Stimulated activated naive CD4-positive, alpha-beta T cell treated with Interleukin-2 at 50 U/mL for 16 hours (primary cell): ENCODE results near the gene CCSER2.
A peak's percentile ranks its signal among the peaks of the same experiment; 100 is the strongest.
"Not testable (repeated sequence)": the region's sequence is repeated elsewhere in the genome, so short reads cannot be mapped to it uniquely, and the experiment has no call there.

Source experiments
- DNase-seq: peaks from one replicate; lab custom pipeline; 2025; lab: John Stamatoyannopoulos, UW

The CCSER2 gene, protein sequence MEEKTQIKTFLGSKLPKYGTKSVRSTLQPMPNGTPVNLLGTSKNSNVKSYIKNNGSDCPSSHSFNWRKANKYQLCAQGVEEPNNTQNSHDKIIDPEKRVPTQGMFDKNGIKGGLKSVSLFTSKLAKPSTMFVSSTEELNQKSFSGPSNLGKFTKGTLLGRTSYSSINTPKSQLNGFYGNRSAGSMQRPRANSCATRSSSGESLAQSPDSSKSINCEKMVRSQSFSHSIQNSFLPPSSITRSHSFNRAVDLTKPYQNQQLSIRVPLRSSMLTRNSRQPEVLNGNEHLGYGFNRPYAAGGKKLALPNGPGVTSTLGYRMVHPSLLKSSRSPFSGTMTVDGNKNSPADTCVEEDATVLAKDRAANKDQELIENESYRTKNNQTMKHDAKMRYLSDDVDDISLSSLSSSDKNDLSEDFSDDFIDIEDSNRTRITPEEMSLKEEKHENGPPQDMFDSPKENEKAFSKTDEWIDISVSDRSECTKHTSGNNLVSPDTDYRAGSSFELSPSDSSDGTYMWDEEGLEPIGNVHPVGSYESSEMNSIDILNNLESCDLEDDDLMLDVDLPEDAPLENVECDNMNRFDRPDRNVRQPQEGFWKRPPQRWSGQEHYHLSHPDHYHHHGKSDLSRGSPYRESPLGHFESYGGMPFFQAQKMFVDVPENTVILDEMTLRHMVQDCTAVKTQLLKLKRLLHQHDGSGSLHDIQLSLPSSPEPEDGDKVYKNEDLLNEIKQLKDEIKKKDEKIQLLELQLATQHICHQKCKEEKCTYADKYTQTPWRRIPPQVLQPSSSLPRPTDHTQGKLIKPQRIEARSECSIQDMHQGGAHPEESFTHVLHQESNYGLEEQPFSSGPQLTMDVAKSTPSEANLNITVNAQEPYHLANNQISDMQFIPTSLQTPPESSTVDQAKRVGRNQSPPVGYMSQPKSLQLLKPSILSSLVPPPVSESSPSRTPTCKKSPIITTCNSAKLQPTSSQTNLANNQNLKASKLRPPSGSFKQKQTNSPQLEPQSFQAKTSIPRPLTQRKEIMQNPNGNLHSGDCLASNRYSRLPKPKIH

DNA sequence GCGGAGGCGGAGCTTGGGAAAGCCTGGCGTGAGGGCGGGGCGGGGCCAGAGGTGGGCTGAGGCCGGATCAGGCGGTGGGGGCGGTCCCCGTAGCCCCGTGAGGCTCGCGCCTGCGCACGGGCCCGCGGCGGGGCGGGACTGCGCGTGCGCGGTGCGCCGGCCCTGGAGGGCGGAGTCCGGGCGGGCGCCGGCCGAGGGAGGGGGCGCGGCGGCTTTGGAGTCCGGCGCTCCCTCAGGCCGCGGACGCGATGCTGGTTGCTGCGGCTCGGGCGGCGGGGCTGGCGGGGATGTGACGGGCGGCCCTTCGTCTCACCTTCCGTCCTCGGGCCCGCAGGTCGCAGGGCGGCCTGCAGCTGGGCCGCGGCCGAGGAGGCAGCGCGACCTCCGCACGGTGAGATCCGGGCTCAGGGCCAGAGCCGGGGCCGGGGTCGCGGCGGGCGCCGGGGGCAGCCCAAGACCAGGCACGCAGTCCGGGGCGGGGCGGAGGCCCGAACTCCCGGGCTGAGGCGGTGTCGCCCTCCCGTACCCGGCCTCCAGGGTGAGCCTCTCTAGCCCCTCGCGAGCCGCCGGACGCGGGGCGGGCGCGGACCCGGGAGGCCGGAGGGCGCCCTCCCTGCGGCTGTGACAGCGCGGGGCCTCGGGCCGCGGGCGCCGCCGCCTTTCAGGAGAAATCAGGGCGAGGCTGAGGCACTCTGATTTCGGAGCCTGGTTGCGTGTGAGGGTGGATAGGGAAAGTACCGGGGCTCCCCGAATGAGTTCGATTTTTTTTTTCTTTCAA, at the start of gene CCSER2:
Gene CCSER2, plus strand, starts transcription at position 172 of the 778 bp plus-strand sequence. CDS start 42,464 bp downstream, outside the sequence.
- peak; percentile 89 for DNase-seq

DNA sequence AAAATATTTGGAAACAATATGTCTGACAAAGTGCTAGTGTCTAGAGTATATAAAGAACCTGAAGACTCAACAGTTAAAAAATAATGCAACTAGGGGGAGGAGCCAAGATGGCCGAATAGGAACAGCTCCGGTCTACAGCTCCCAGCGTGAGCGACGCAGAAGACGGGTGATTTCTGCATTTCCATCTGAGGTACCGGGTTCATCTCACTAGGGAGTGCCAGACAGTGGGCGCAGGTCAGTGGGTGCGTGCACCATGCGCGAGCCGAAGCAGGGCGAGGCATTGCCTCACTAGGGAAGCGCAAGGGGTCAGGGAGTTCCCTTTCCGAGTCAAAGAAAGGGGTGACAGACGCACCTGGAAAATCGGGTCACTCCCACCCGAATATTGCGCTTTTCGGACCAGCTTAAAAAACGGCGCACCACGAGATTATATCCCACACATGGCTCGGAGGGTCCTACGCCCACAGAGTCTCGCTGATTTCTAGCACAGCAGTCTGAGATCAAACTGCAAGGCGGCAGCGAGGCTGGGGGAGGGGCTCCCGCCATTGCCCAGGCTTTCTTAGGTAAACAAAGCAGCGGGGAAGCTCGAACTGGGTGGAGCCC, 48.4 kb upstream of the CCSER2 start:
- not testable (repeated sequence) for DNase-seq

DNA sequence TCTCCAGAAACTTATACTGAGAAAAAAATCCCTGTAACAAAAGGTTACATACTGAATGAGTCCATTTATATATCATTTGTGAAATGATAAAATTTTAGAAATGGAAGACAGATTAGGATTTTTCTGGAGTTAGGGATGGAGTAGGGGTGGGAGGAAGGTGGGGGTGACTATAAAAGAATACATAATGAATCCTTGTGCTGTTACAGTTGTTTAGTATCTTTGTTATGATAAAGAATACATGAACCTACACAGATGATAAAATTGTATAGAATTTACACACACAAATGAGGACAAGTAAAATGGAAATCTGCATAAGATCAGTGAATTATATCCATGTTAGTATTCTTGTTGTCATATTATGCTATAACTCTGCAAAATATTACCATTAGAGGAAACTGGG, 41.7 kb upstream of the CCSER2 start:
- DNase-seq: no peak

DNA sequence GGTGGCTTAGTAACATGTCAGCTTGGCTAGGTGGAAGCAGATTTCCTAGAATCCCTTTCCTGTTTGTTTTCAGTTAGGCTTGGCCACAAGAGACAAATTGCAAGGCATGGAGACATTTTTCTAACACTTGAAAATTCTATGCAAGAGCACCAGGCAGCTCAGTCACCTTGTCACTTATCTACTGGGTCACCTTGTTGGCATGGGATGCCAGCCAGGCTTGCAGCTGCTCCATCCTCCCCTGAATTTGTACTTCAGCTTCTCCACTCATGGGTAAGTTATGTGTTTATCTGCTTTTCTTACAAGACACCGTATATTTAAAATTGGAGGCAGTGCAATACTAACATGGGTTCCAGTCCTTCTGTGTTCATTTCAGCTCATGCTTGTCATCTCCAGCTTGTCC, 40.2 kb upstream of the CCSER2 start:
- no peak for DNase-seq

DNA sequence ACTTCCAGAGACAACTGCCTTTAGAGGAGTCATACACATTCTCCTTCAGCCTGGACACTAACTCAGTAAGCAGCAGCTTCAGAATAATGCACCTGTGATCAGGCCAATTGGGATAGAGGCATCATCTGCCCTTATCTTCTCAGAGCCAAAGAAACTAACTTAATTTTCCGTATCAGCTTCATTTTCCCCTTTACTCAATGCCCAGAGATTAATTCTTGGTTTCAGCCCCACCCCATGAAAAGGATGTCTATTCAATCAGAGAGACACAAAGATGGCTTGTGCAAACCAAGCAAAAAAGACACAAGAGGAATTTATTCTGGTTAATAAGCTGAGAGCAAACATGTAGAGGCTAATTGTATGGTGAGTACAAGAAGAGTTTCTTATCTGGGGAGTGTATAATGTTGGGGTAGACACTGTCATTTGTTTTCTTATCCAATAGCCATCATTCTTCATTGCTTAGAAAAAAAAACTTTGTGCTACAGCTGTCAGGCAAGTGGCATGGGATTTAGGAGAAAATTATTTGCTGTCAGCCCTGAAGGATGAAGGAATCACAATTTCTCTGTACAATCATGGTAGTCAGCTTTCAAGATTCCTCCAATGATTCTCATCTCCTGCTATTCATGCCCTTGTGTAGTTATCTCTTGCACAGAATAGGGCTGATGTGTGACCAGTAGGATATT, 38.7 kb upstream of the CCSER2 start:
- no peak for DNase-seq

DNA sequence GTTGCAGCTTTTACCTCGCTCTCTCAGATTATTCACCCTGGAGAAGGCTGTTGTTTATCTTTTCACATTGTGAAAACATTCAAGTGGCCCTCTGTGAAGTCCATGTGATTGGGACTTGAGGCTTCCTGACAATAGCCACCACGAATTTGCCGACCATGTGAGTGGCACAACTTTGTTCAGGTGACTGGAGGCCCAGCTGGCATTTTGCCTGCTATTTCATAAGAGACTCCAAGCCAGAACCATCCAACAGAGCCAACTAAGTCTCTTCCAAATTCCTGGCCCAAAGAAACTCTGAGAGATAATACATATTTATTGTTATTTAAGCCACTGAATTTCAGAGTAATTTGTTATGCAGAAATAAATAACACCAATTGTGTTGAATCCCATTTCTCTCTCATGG, 38.2 kb upstream of the CCSER2 start:
- DNase-seq: no peak

DNA sequence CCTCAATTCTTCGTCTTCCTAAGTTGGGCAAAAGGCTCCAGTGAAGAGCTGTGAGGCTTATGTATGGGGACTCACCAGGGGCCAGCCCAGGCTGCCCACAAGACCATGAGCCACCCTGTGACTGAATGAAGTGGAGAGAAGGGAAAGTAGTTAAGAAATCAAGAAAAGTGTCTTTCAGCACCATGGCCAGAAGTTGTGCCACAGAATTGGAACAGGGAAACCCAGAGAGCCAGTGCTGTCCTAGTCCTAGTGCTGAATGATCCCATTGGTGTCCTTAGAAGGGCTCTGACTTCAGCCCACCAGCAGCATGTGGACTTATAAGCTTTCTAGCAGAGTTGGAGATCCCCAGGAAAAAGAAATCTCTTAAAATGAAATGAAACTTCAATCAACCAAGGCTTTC, 37.0 kb upstream of the CCSER2 start:
- no peak for DNase-seq

DNA sequence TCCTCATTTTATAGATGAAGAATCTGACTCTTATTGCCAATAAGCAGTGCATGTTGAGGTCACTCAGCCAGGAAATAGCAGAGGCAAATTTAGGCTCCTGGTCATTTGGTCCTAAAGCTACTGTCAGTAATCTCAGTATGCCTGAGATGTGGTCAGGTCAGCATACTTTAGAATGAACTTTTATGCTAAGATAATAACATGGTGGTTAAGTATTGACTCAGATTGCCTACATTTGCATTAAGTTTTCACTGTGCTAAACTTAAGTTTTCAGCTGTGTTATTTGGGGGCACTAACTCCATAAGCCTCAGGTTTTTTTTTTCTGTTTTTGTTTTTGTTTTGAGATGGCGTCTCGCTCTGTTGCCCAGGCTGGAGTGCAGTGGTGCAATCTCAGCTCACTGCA, 35.9 kb upstream of the CCSER2 start:
- no peak for DNase-seq

DNA sequence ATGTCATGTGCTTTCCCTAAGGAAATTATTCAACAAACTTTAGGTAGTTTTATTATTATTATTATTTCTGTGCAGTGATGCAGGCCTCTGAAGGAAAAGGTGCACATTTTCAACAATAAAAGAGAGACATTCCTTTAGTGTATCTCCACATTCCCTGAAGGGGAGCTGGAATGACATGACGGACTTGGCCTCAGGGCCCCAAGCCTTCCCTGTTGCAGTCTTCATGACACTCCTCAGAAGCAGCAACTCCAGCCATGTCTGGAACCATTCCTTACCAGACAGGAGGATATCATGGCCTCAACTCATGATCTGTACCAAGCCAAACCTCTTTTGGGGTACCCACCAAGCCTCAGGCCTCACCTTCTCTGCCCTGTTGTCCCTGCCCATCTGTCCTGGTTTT, 35.2 kb upstream of the CCSER2 start:
- no peak for DNase-seq

DNA sequence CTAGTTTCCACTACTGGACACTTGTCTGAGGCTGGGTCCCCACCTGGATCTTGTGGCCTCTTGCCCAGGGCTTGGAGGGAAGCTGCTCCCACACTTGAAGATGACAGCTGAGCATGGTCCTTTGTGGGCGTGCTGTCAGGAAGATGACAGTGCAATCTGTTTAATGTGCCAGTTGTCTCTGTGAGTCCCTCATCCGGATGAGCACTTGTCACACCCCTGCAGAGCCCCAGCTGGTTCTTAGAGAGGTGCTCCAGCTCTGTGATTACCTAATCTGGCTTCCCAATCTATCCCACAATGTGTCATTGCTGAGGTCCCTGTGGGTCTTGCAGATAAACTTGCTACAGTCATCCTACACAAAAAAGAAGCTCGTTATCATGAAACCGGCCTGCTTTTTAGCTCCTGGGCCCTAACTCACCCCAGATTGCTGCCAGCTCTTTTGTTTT, 34.8 kb upstream of the CCSER2 start:
- no peak for DNase-seq

DNA sequence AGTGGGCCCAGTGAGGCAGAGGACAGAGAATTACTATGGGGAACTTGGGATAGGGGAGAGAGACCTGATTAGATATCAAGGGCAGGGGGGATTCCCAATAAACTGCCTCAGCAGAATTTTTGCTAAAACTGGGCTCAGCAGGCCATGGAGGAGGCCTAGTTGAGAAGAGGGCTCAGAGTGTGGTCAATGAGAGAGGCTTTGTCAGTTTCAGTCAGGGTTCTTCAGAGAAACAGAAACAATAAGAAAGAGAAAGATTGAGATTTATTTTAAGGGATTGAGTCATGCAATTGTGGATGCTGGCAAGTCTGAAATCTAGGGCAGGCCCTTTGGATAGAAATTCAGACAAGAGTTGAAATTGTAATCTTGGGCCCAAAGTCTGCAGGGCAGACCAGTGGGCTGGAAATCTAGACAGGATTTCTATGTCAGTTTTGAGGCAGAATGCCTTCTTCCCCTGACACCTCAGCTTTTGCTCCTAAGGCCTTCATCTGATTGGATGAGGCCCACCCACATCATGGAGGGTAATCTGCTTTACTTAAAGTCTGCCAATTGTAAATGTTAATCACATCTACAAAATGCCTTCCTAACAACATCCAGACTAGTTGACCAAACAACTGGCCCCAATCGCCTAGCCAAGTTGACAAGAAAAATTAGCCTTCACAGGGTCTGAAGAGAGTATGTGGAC, 33.5 kb upstream of the CCSER2 start:
- no peak for DNase-seq

DNA sequence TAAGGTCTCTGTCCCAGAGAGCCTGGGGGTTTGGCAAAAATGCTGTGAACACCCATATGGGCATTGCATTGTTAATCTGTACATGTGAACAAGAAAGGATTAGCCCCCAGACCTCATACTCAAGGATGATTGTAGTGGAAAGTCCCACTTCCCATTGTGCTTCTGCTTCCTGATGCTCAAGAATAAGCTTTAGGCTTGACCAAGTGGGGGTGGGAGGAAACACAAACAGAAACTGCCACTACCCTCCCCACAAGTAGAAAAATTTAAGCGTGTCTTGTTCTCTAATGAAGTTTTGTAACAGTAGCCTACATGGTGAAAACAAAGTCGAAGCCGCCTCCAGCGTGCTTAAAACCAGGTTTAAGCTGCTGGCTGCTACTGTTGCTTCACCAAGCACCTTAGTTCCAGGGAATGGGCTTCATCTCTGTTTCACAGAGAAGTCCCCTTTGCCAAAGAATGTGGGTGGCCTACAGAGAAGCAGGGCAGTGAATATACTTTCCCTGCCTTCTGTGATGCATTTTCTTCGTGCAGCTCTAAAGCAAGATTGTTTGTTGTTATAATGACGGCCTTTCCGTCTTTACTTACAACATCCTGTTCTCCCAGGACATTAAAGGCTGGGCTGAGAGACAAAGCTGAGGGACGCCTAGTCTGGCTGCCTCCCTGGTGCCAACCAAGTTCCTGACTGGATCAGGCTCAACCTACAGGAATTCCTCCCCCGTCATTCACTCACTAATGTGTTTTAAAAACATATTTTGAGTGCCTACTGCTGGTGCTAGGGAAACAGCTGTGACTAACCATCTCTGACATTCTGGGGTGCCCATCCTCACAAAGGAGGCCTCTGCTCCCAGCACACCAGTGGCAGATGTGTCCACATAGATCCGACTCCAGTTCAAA, 32.1 kb upstream of the CCSER2 start:
- no peak for DNase-seq

DNA sequence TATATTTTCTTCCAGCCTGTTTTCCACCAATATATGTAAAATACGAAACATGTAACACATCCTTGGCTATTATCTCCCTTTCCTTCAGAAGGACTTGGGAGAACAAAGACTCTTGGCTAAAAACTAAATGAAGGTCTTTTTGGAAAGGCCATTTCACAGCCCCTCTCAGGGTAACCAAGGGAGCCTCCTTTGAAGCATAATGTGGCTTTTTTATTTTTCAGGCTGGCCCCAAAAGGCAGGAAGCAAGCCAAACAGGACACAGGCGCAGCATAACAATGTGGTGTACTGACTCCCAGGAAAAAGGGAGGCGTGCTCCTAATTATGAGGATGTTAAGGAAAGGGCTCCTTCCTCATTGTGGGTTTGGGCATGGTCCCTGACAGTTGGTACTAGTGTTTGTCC, 30.3 kb upstream of the CCSER2 start:
- no peak for DNase-seq

DNA sequence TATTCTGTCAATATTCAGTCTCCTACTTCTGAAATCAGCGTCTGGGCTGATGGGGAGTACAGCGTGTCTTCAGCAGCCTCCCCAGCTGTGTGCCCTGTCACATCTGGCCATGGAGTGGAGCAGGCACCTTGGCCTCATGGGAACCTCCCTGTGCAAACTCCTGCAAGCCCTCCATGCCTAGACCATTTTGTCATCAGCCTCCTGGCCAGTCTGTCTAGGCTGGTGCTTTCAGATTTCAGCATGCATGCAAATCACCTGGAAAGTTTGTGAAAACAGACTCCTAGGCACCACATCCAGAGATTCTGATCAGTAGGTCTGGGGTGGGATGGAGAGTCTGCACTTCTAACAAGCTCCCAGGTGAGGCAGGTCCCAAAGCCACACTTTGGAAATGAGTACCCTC, 26.2 kb upstream of the CCSER2 start:
- no peak for DNase-seq

DNA sequence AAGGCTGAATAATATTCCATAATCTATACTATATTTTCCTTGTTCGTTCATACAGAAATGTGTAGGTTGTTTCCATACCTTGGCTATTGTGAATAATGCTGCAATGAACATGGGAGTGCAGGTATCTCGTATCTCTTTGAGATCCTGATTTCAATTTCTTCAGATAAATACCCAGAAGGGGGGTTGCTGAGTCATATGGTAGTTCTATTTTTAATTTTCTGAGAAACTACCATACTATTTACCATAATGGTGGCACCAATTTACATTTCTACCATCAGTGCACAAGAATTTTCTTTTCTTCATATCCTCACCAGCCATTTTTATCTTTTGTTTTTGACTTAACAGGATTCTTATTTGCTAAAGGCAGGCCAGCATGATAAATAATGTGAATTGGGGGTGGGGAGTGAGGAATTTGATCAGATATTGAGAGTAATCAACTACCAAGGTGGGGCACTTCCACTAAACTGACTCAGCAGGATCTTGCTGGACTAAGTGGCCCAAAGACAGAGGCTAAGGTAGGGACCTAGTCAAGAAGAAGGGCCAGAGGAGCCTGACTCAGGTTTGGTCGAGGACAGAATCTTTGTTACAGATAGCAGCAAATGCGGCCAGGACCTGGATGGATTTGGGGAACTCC, 21.5 kb upstream of the CCSER2 start:
- no peak for DNase-seq

DNA sequence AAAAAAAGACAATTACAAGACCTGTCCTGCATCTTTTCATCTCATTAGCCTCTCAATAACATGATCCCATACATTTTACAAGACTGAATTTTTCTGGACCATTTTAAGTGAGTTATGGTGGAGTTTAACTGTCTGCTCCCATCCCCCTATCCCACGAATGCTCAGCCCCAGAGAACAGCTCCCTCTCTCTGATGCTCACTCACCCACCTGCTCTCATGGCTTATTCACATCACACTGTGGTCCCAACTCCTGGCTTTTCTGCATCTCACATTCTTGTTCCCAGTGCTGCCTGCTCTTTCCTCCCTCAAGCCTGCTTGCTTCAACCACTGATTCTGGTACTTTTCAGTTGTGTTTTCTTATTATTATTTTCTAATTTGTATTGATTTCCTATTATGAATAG, 20.4 kb upstream of the CCSER2 start:
- no peak for DNase-seq

DNA sequence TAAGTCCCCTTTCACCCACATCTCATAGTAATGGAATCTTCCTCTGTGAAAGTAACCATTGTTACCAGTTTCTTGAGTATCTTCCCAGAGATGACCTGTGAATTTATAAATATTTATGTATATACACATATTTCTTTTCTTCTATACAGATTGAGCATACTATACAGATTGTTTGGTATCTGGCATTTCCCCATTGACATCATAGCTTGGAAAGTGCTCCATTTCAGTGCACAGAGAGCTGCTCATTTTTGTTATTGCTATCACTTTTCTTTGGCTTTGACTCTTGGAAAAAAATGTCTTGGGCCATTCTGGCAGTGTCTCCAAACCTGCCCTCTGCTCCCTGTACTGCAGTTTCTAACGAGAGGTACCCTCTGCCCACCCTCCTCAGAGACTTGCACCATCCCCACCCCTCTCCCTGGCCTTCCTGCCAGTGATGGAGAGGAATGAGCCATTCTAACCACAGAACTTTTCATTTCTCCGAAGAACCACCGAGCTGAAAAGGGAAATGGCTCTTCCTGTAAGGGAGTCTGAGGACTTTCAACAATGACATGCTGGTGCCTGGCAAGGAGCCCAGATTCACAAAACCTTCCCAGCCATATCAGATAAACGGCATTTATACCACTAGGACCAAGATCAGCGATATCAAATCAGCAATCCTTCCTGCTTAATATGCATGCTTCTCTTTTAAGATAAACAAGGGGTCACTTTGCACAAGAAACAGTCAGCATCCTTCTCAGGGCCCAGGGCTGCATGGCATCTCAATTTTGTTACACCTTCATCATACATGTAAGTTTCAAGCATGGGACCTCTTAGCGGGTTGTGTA, 19.7 kb upstream of the CCSER2 start:
- peak; percentile 23 for DNase-seq

DNA sequence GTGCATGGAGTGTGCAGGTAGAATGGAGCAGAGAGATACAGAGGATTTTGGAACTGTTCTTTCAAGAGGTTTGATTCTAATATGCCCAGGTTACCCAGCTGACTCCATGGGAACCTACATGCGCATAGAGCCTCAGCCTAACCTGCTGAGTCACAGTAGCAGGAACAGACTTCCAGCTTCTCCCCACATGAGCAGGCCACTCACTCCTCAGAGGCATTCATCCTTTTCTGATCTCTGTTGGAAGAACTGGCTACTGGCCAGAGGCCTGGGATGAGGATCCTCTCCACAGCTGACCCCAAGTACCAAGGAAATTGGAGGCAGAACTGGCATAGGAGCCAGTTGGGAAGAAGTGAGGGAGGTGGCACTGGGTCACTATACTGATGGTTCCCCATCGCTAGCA, 17.9 kb upstream of the CCSER2 start:
- DNase-seq: no peak
